Measurements from ENCODE around the gene TLE3. TPM values are rescaled to one million over a fixed set of nuclear protein-coding genes. Genes with fewer than 3 reads are reported as not detected.

The TLE3 gene
- polyA plus RNA-seq, 3 donors: 12.8 to 117 (median 23.6) TPM

- Histone ChIP-seq H3K36me3 (replicated peaks in 1 of 2; ENCODE audit: control insufficient read depth in 1 of 2, insufficient read depth in 2 of 2, low read length in 2 of 2) (peaks cover 95 to 100% of the 10 kb centered on the region in 2 donors), H3K4me2 (replicated peaks; ENCODE audit: extremely low read depth, low read length, poor library complexity, severe bottlenecking) (no peak overlapping the region), H3K4me3 (replicated peaks in 1 of 3; ENCODE audit: low read depth in 2 of 3, low read length in 3 of 3) (no peak overlapping the region), H3K27ac (ENCODE audit: low read depth in 1 of 2, low read length in 2 of 2) (no peak overlapping the region), H3K4me1 (ENCODE audit: control insufficient read depth in 1 of 2, insufficient read depth in 2 of 2, low read length in 2 of 2) (no peaks in the 10 kb centered on the region), H3K9ac (ENCODE audit: insufficient read depth, low read length, poor library complexity, severe bottlenecking) (no peak overlapping the region), H3K27me3 (ENCODE audit: control insufficient read depth in 2 of 2, insufficient read depth in 2 of 2, low read length in 2 of 2) (no peaks in the 10 kb centered on the region), H3K79me2 (ENCODE audit: insufficient read depth, low read length) (no peaks in the 10 kb centered on the region), H3K9me3 (replicated peaks in 1 of 2; ENCODE audit: control insufficient read depth in 1 of 2, insufficient read depth in 1 of 2, low read length in 2 of 2) (no peaks in the 10 kb centered on the region), H4K20me1 (ENCODE audit: insufficient read depth, low read length) (peaks cover 100% of the 10 kb centered on the region), H2AFZ (ENCODE audit: insufficient read depth, low read depth, low read length, poor library complexity, severe bottlenecking) (no peak overlapping the region)
- intact Hi-C loops (cut with micrococcal nuclease): loop anchor here in 1 of 2 donors (10.0 kb wide), 1 partner anchor 590 kb away; no protein-coding TSS in a partner anchor
- Mint-ChIP-seq H3K9me3 (no peaks in the 10 kb centered on the region), H3K27me3 (ENCODE audit: low read depth in 3 of 3) (peaks cover 0 to 3% (median 0%) of the 10 kb centered on the region in 3 donors), H3K4me3 (no peak overlapping the region), H3K36me3 (peaks cover 89 to 98% of the 10 kb centered on the region in 2 donors), H3K4me1 (peaks cover 3% of the 10 kb centered on the region), H3K27ac (no peak overlapping the region)
- TF ChIP-seq CTCF (IDR thresholded peaks at IDR 0.05): no peak
- 97% methylated on average over 3 of the region's 6 CpGs for WGBS (ENCODE audit: insufficient coverage)
- DNase-seq: no peak
These were observed 32.6 kb downstream of the TLE3 start for GRCh38 chr15:70065006-70065722.

GRCh38 chr15:70064441-70064840 is 33.3 kb downstream of the TLE3 start:
- Histone ChIP-seq H3K4me2 (replicated peaks; ENCODE audit: extremely low read depth, low read length, poor library complexity, severe bottlenecking) (no peak overlapping the region), H3K36me3 (replicated peaks in 1 of 2; ENCODE audit: control insufficient read depth in 1 of 2, insufficient read depth in 2 of 2, low read length in 2 of 2) (peaks cover 95 to 100% of the 10 kb centered on the region in 2 donors), H4K20me1 (ENCODE audit: insufficient read depth, low read length) (peaks cover 100% of the 10 kb centered on the region), H3K79me2 (ENCODE audit: insufficient read depth, low read length) (no peaks in the 10 kb centered on the region), H3K4me3 (replicated peaks in 1 of 3; ENCODE audit: low read depth in 2 of 3, low read length in 3 of 3) (no peak overlapping the region), H2AFZ (ENCODE audit: insufficient read depth, low read depth, low read length, poor library complexity, severe bottlenecking) (no peak overlapping the region), H3K4me1 (ENCODE audit: control insufficient read depth in 1 of 2, insufficient read depth in 2 of 2, low read length in 2 of 2) (no peaks in the 10 kb centered on the region), H3K9ac (ENCODE audit: insufficient read depth, low read length, poor library complexity, severe bottlenecking) (no peak overlapping the region), H3K27ac (ENCODE audit: low read depth in 1 of 2, low read length in 2 of 2) (no peak overlapping the region), H3K9me3 (replicated peaks in 1 of 2; ENCODE audit: control insufficient read depth in 1 of 2, insufficient read depth in 1 of 2, low read length in 2 of 2) (no peaks in the 10 kb centered on the region), H3K27me3 (ENCODE audit: control insufficient read depth in 2 of 2, insufficient read depth in 2 of 2, low read length in 2 of 2) (no peaks in the 10 kb centered on the region)
- H3K9me3 Mint-ChIP-seq: no peaks in the 10 kb centered on the region
- WGBS (ENCODE audit: insufficient coverage): no CpG with 5 or more reads among the region's 4 CpGs
- H3K4me1 Mint-ChIP-seq: peaks cover 3% of the 10 kb centered on the region
- H3K27ac Mint-ChIP-seq: peak overlapping the region in 2 of 7 donors; percentile 33 to 72
- no peak overlapping the region for H3K4me3 Mint-ChIP-seq
- peaks cover 89 to 98% of the 10 kb centered on the region in 2 donors for H3K36me3 Mint-ChIP-seq
- DNase-seq: no peak
- peaks cover 0 to 3% (median 0%) of the 10 kb centered on the region in 3 donors for H3K27me3 Mint-ChIP-seq (ENCODE audit: low read depth in 3 of 3)
- intact Hi-C loops (cut with micrococcal nuclease): loop anchor here in 1 of 2 donors (10.0 kb wide), 1 partner anchor 590 kb away; no protein-coding TSS in a partner anchor
- no peak for TF ChIP-seq CTCF (IDR thresholded peaks at IDR 0.05)
